Measurements from ENCODE around the gene FGGY. TPM values are rescaled to one million over a fixed set of nuclear protein-coding genes. Genes with fewer than 3 reads are reported as not detected.
"Not testable (repeated sequence)": the region's sequence is repeated elsewhere in the genome, so short reads cannot be mapped to it uniquely, and the experiment has no call there.

Gene FGGY
- total RNA-seq, 1 donor from 2014 or later: 20.5 TPM

GRCh38 chr1:59625384-59625783 is 328.5 kb downstream of the FGGY start:
- DNase-seq (ENCODE audit: low spot score): no peak
- intact Hi-C loops (cut with DNase I): no loop called here

GRCh38 chr1:59631561-59632255 is 334.8 kb downstream of the FGGY start:
- DNase-seq (ENCODE audit: low spot score): no peak
- intact Hi-C loops (cut with DNase I): no loop called here

- no peak for DNase-seq (ENCODE audit: low spot score)
- intact Hi-C loops (cut with DNase I): no loop called here
Measured at GRCh38 chr1:59635097-59635496, 338.2 kb downstream of the FGGY start.

- intact Hi-C loops (cut with DNase I): no loop called here
- DNase-seq (ENCODE audit: low spot score): no peak
Measured at GRCh38 chr1:59638231-59638711, 341.4 kb downstream of the FGGY start.

DNA sequence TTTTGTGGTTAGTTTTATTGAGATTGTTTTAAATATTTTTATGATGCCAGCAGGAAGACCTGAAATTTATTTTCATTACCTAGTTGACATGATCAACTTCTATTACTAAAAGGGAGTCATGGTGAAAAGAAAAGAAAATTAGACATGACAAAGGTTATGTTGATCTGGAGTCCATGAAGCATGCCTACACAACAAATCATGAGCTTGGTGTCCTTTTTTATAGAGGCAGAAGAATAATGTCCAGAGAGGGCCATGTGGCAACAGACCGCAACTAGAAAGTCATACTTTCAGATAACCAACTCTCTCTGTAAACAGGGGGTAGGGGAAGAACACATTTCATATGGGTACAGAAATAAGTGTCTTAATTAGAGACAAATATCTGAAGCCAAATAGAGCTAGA is 342.4 kb downstream of the FGGY start:
- no peak for DNase-seq (ENCODE audit: low spot score)
- intact Hi-C loops (cut with DNase I): no loop called here

DNA sequence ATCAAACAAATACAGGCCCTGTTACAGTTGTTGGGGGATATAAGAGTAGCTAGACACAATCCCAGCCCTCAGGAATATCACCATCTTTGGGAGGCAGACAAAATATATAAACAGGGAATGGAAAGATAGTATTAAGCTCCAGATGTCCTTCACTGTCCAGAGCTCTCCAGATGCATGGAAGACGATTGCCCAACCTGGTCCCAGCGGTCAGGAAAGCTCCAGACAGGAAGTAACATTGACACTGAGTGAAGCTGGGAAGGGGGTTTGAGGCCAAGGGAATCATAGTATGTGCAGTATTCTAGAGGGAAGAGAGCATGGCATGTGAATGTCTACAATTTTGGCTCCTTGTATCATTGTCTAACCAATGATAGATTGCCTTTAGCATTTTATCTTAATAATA is 344.0 kb downstream of the FGGY start:
- DNase-seq (ENCODE audit: low spot score): no peak
- intact Hi-C loops (cut with DNase I): no loop called here

GRCh38 chr1:59641836-59642235 is 344.9 kb downstream of the FGGY start:
- DNase-seq (ENCODE audit: low spot score): no peak
- intact Hi-C loops (cut with DNase I): no loop called here

DNA sequence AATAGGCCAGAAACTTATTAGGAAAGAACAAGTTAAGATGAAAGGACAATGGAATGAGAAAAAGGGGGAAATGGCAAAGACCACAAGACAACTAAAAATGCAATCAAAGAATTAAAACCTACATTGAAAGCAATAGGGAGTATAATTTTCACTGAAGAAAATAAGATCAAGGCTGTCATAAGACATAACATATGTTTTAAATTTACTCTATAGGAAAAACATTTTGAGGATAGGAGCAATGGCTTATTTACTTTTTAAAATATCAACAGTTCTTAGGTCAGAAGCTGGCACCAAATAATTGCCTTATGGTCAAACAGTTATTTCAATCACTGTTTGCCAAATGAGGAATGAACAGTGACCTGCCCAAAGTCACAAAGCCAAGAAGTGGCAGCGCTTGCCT is 346.6 kb downstream of the FGGY start:
- no peak for DNase-seq (ENCODE audit: low spot score)
- intact Hi-C loops (cut with DNase I): no loop called here

DNA sequence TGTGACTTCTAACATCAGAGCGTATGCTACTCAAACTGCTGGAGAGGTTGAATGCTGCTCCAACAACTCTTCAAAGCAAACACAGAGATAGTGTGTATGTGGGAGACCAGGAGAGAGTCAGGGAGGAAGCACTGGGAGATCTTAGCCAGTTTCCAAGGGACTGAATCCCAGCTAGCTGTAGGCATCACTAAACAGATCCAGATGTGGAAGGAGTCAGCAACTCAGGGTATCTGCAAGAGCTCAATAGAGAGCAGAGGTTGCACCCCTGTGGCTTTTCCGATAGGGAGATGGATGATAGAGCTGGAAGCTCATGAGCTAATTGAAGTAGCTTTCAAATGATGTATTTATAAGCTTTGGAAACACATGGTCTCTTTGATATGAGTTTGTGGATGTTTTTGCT is 349.0 kb downstream of the FGGY start:
- intact Hi-C loops (cut with DNase I): no loop called here
- no peak for DNase-seq (ENCODE audit: low spot score)

- DNase-seq (ENCODE audit: low spot score); intact Hi-C loops (cut with DNase I): not testable (repeated sequence)
Measured at GRCh38 chr1:59653142-59653958, 356.5 kb downstream of the FGGY start.

DNA sequence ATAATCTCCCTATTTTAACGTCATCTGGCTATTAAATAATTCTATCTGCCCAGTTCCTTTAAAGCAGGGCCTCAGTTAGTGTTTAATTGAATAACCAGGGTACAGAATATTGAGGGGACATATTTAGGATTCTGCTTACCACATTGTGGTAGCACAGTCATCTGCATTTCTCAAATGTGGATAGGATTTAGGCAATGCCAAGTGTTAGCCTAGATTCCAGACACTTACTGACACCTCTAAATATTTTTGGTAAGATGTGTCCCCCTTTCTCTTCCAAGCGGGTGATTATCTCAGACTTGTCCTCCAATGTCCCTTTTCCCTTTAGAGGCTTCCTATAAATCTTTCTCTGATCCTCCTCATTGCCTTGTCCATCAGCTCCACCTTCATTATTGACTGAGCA is 357.1 kb downstream of the FGGY start:
- DNase-seq (ENCODE audit: low spot score): no peak
- intact Hi-C loops (cut with DNase I): no loop called here

DNA sequence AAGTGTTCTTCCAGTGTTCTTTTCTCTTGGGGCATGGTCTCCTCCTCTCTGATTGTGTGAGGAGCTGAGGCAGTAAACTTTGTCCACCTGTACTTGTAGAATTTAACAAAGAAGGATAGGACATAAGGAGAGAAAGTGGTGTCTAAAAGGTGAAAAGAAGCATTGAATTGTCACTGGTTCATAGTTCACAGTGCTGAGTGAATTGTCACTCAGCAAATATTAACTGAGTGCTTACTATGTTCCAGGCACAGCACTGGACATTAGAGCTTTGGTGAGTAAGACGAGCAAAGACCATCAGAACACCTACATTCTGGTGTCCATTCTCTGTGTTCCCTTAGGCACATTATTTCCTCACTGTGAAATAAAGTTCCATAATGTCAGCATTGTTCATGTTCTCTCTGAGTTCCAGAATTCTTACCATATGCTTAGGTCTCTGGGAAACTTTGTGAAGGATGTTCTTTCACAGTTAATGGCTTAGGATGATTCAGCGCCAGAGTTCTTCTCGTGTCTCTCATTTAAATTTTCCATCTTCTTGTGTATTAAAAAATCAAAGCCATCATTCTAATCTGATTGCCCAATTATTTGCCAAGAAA is 361.1 kb downstream of the FGGY start:
- no peak for DNase-seq (ENCODE audit: low spot score)
- intact Hi-C loops (cut with DNase I): no loop called here

DNA sequence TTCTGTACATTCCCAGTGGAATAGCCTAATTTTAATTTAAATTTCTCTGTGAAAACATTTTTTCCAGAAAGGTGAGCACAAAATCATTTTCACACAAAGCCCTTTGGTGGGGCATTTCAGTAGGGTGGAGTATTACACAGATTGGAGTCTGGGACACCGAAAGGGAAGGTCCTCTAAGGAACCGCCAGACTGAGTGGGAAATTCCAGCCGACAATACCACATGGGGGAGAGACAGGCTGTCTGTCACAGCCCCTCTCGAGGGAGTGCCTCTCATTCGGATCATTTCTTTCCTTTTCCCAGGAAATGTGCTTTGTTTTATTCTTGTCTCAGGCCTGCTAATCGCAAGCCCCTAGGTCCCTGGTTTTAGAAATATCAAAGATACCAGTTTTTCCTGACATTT is 367.3 kb downstream of the FGGY start:
- DNase-seq (ENCODE audit: low spot score): no peak
- intact Hi-C loops (cut with DNase I): no loop called here

GRCh38 chr1:59666106-59666505 is 369.2 kb downstream of the FGGY start:
- no peak for DNase-seq (ENCODE audit: low spot score)
- intact Hi-C loops (cut with DNase I): no loop called here

- intact Hi-C loops (cut with DNase I): no loop called here
- no peak for DNase-seq (ENCODE audit: low spot score)
Measured at GRCh38 chr1:59667020-59667419, 370.1 kb downstream of the FGGY start.

DNA sequence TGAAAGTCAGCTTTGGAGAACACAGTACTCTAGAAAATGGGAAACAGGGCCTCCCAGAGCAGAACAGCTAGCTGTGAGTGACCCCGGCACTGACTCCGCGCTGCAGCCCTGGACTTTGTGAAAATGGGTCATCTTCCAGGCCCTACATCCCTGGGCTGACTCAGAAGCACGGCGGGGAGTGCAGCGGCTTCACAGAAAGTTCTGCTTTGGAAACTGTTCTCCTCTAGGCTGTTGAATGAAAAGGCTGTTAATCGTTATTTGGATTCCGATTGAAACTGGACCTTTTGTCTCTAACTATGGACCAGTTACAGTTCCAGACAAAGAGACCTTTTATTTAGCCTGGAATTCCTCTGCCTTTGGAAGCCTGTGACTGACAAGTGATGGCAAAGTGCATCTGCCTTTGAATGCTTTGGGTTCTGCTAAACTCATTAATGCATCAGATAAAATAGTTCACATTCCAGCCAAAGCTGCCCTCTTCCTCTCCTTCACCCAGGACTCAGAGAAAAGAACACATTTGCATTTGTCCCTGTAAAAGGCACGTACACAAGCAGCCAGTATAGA is 372.9 kb downstream of the FGGY start:
- intact Hi-C loops (cut with DNase I): no loop called here
- DNase-seq (ENCODE audit: low spot score): no peak

GRCh38 chr1:59670662-59671061 is 373.8 kb downstream of the FGGY start:
- intact Hi-C loops (cut with DNase I): no loop called here
- DNase-seq (ENCODE audit: low spot score): no peak

DNA sequence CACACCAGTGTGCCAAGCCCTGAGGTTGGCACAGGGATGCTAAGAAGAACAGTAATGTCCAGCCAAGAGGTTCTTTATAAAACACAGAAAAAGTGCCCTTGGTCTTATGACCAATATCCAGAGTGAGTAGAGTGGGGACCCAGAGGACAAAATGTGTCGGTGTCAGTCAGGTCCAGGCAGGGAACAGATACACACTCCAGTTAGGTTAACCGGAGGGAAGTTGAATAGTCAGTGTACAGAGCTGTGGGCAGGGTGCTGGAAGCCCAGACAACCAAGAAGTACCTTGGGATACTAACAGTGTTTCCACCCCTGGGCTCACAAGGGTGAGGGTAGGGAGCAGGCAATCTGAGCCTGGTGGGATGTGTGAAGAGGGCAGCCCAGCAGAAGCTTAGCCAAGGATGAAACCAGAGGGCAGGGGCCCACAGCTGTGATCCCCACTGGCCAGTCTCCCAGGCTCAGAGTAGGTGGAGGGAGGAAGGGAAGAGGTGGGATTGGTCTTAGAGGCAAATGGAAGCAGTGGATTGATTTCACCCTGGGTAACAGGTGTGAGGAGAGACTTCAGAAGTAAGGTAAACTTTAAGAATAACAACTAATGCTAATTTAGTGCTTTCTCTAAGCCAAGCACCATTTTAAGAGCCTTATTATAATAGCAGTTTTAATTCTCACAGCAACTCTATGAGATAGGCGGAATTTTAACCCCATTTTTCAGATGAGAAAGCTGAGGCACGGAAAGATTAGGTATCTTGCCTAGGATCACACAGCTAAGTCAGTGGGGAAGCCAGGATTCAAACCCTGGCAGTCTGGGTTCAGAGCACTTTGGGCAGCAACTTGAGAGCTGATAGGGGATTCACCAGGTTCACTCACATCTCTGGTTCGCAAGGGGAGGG is 374.4 kb downstream of the FGGY start:
- no peak for DNase-seq (ENCODE audit: low spot score)
- intact Hi-C loops (cut with DNase I): no loop called here

DNA sequence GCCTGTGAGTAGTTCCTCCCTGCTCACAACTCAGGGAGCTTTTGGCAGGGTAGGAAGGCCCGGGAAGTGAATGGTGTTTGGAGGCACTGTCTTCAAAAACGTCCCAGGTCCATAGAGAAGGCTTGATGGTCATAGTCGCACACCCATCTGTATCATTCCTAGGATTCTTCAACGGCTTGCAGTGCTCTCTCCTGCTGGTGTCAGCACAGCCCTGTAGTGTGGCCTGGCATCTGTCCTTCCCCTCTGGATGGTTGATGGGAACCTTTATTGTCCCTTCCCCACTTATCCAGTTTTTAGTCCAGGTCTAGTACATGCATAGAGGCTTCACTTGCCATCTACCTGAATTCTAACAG is 375.0 kb downstream of the FGGY start:
- intact Hi-C loops (cut with DNase I): no loop called here
- DNase-seq (ENCODE audit: low spot score): no peak
